GM12878 (cell line): ENCODE results near the gene SLC15A1. TPM values are rescaled to one million over a fixed set of nuclear protein-coding genes. Genes with fewer than 3 reads are reported as not detected.

Experiments used
- ATAC-seq: fragments of 200-7000 bp; cut with Tn5 transposase; 3 replicates; pipeline ENCODE4 v1.9.1; 2020; ENCODE audit warnings: mild to moderate bottlenecking, moderate library complexity
- BruUV-seq: library from RNA; stranded (reverse); fragments of 400-500 nt; replicated peaks from 2 replicates; lab custom pipeline; 2021; lab: Mats Ljungman, UMichigan
- CTCF ChIA-PET: fragments of 300-600 bp; sonication (Branson Sonifier 250); formaldehyde crosslinking; extraction: SDS; loops from one replicate; lab custom pipeline; 2021; ENCODE audit warnings: inconsistent platforms; lab: Yijun Ruan, JAX
- POLR2A ChIA-PET: fragments of 350-600 bp; formaldehyde crosslinking; extraction: SDS; loops from one replicate; lab custom pipeline; 2021; ENCODE audit warnings: inconsistent platforms; lab: Charles Lee
- RAD21 ChIA-PET: fragments of 300-600 bp; sonication (Branson Sonifier 250); formaldehyde crosslinking; loops from one replicate; lab custom pipeline; 2023; ENCODE audit warnings: antibody characterized with exemption; ENCODE audit not compliant: unreplicated experiment; lab: Charles Lee
- SMC1A ChIA-PET: fragments of 300-600 bp; sonication (Branson Sonifier 250); formaldehyde crosslinking; loops from one replicate; lab custom pipeline; 2023; ENCODE audit not compliant: unreplicated experiment, uncharacterized antibody; lab: Charles Lee
- DNase-seq: peaks from one replicate; pipeline ENCODE4 v3.0.0-alpha.2; 2011; ENCODE audit warnings: low read depth, low spot score
- FAIRE-seq: peaks from 3 replicates; lab custom pipeline; 2011; peaks lifted over from hg19 to GRCh38; lab: Jason Lieb, UNC
- H2AFZ ChIP-seq: 2 replicates; pipeline ENCODE4 v1.6.0; 2011; ENCODE audit warnings: low read depth, low read length, control low read depth; ENCODE audit not compliant: control insufficient read depth
- H3K27ac ChIP-seq: 2 replicates; pipeline ENCODE4 v1.5.1; 2011; ENCODE audit warnings: control low read depth; ENCODE audit not compliant: control insufficient read depth, insufficient read depth
- H3K27me3 ChIP-seq, 2 experiments: replicated peaks in 1 of 2; 2 replicates each; pipeline versions ENCODE4 v1.6.0 to v1.6.1; 2011; ENCODE audit warnings: low read length in 1 of 2; ENCODE audit not compliant: control insufficient read depth in 2 of 2, insufficient read depth in 2 of 2
- H3K36me3 ChIP-seq, 2 experiments: 2 replicates each; pipeline ENCODE4 v1.5.1; 2011; ENCODE audit warnings: low read length in 1 of 2; ENCODE audit not compliant: control insufficient read depth in 2 of 2, insufficient read depth in 2 of 2
- H3K4me1 ChIP-seq: 2 replicates; pipeline ENCODE4 v1.6.1; 2011; ENCODE audit warnings: mild to moderate bottlenecking, low read length, moderate library complexity, mixed read lengths; ENCODE audit not compliant: control insufficient read depth, insufficient read depth
- H3K4me2 ChIP-seq: 2 replicates; pipeline ENCODE4 v1.6.0; 2011; ENCODE audit warnings: control low read depth; ENCODE audit not compliant: control insufficient read depth, insufficient read depth
- H3K4me3 ChIP-seq: fragments of 200-600 bp; sonication (generic); 2 replicates; pipeline ENCODE4 v1.5.1; 2016
- H3K79me2 ChIP-seq: 2 replicates; pipeline ENCODE4 v1.6.0; 2011; ENCODE audit warnings: low read length; ENCODE audit not compliant: control insufficient read depth, insufficient read depth
- H3K9ac ChIP-seq: 2 replicates; pipeline ENCODE4 v1.8.0; 2011; ENCODE audit warnings: low read length, control low read depth, mixed read lengths; ENCODE audit not compliant: control insufficient read depth, insufficient read depth
- H3K9me3 ChIP-seq: replicated peaks from 3 replicates; pipeline ENCODE4 v1.5.1; 2011; ENCODE audit warnings: mild to moderate bottlenecking, low read length; ENCODE audit not compliant: control insufficient read depth, insufficient read depth
- H4K20me1 ChIP-seq: 2 replicates; pipeline ENCODE4 v1.6.0; 2011; ENCODE audit not compliant: control insufficient read depth, insufficient read depth
- ATF2 ChIP-seq: IDR thresholded peaks from 2 replicates; pipeline ENCODE4 v1.6.1; 2012; ENCODE audit warnings: low read length, inconsistent platforms
- HCFC1 ChIP-seq: fragments of 150-350 bp; IDR thresholded peaks from 2 replicates; pipeline ENCODE4 v1.6.1; 2014; ENCODE audit warnings: low read length
- IRF4 ChIP-seq: IDR thresholded peaks from 2 replicates; pipeline ENCODE4 v1.6.1; 2011; ENCODE audit warnings: low read depth, low read length
- MAX ChIP-seq: IDR thresholded peaks from 2 replicates; pipeline ENCODE4 v1.6.1; 2012; ENCODE audit warnings: low read depth, low read length, improper control_type of control experiment
- NFXL1 ChIP-seq: fragments of 450-650 bp; IDR thresholded peaks from 2 replicates; pipeline ENCODE4 v1.6.1; 2017; ENCODE audit warnings: antibody characterized with exemption, mild to moderate bottlenecking, borderline replicate concordance
- POLR2A ChIP-seq: IDR thresholded peaks from 2 replicates; pipeline ENCODE4 v1.6.1; 2011; ENCODE audit warnings: low read depth, mild to moderate bottlenecking, low read length
- REST ChIP-seq: IDR thresholded peaks from 2 replicates; pipeline ENCODE4 v1.6.1; 2012; ENCODE audit warnings: mild to moderate bottlenecking, low read depth, low read length
- RFX5 ChIP-seq: IDR thresholded peaks from 2 replicates; pipeline ENCODE4 v1.6.1; 2011; ENCODE audit warnings: low read depth, low read length, improper control_type of control experiment
- SKIL ChIP-seq: fragments of 450-650 bp; IDR thresholded peaks from 2 replicates; pipeline ENCODE4 v1.6.1; 2017; ENCODE audit warnings: mild to moderate bottlenecking, low read depth, inconsistent platforms; ENCODE audit not compliant: poor library complexity, severe bottlenecking
- WRNIP1 ChIP-seq: IDR thresholded peaks from 2 replicates; pipeline ENCODE4 v1.6.1; 2011; ENCODE audit warnings: low read depth, low read length, improper control_type of control experiment, borderline replicate concordance
- ZBED1 ChIP-seq: IDR thresholded peaks from 2 replicates; pipeline ENCODE4 v1.6.1; 2016; ENCODE audit warnings: borderline replicate concordance
- ZNF217 ChIP-seq: fragments of 450-650 bp; IDR thresholded peaks from 2 replicates; pipeline ENCODE4 v1.6.1; 2017; ENCODE audit warnings: antibody characterized with exemption, mild to moderate bottlenecking
- ZNF274 ChIP-seq: IDR thresholded peaks from one replicate; pipeline ENCODE4 v1.8.0; 2011; ENCODE audit not compliant: insufficient read length, insufficient read depth
- ZZZ3 ChIP-seq: IDR thresholded peaks from 2 replicates; pipeline ENCODE4 v1.6.1; 2011; ENCODE audit warnings: low read depth; ENCODE audit not compliant: control insufficient read depth, insufficient read length
- WGBS: methylation state at CpG from one replicate; pipeline ENCODE4 v1.1.6; 2016; ENCODE audit warnings: low lambda C conversion rate; ENCODE audit not compliant: insufficient replicate concordance, insufficient coverage; ENCODE audit errors: missing lambda C conversion rate; 5-methylcytosine and 5-hydroxymethylcytosine counted together
- in situ Hi-C: fragments of 300-500 bp; cut with MboI; formaldehyde crosslinking; loops from 9 replicates; pipeline ENCODE4 v1.14.3; 2018; ENCODE audit warnings: mixed read lengths
- intact Hi-C: fragments of 100-400 bp; cut with micrococcal nuclease; formaldehyde crosslinking; loops from one replicate; pipeline ENCODE4 v1.14.2; 2022; ENCODE audit not compliant: unreplicated experiment
- polyA plus RNA-seq, 11 experiments: library from polyadenylated mRNA; depleted of rRNA in 4 of 11; unstranded in 6 of 11; stranded (reverse) in 5 of 11; fragments of >200 nt; fragmentation: Nextera tagmentation in 4 of 11; fragmentation: Illumina TruSeq in 1 of 11; extraction: Ambion mirVana in 4 of 11; extraction: Trizol in 1 of 11; gene quantifications; 1 replicate in 1 of 11; 2 replicates in 10 of 11; pipeline versions ENCODE4 v1.2.1 to v1.2.3, GENCODE V29; 2011 to 2016; ENCODE audit warnings: inconsistent platforms in 2 of 11, missing spikeins in 2 of 11, low read depth in 1 of 11
- total RNA-seq, 4 experiments: library from RNA; depleted of rRNA in 3 of 4; stranded (reverse); fragments of >200 nt in 3 of 4; fragmentation: Illumina TruSeq in 1 of 4; extraction: Trizol in 1 of 4; gene quantifications; 2 replicates each; pipeline versions ENCODE4 v1.2.1 to v1.2.3, GENCODE V29; 2013 to 2021

Gene SLC15A1
- total and polyA plus RNA-seq, 10 of the 15 experiments (the other 5 are each of a cell fraction or from before 2014, with no cell fraction given): not detected

- Histone ChIP-seq H3K4me1 (no peaks in the 10 kb centered on the region), H3K9me3 (no peaks in the 10 kb centered on the region), H3K79me2 (no peaks in the 10 kb centered on the region), H3K27me3 (no peaks in the 10 kb centered on the region; a peak in 2 of 4 replicates), H4K20me1 (no peaks in the 10 kb centered on the region), H3K4me2 (no peak overlapping the region), H3K36me3 (no peaks in the 10 kb centered on the region), H3K4me3 (no peak overlapping the region), H3K27ac (no peak overlapping the region), H2AFZ (no peak overlapping the region), H3K9ac (no peak overlapping the region)
- ATAC-seq: no peak
- ChIA-PET RAD21 (no interaction called here), CTCF (no interaction called here), POLR2A (no interaction called here), SMC1A (no interaction called here)
- WGBS: 2% methylated on average over 8 of the region's 8 CpGs
- in situ Hi-C loops (no loop called here), intact Hi-C loops (no loop called here)
- no peak for TF ChIP-seq IRF4
- no peak for TF ChIP-seq HCFC1
- TF ChIP-seq WRNIP1: no peak
- no peak for TF ChIP-seq RFX5
- no peak for TF ChIP-seq NFXL1
- TF ChIP-seq ZBED1: no peak
- no peak for TF ChIP-seq SKIL
- no peak for TF ChIP-seq POLR2A
- no peak for TF ChIP-seq ZZZ3
- TF ChIP-seq ATF2: no peak
- no peak for TF ChIP-seq MAX
- TF ChIP-seq REST: no peak
- no peak for TF ChIP-seq ZNF217
- TF ChIP-seq ZNF274: no peak
- no peak for DNase-seq
- no TSS peak for BruUV-seq
- no peak for FAIRE-seq
Observed at GRCh38 chr13:98729658-98730057, 22.8 kb downstream of the SLC15A1 start.
